ENCODE results near the gene DCAF7.

The DCAF7 gene

GRCh38 chr17:63525190-63525946 is 24.9 kb upstream of the DCAF7 start:
- no peak for DNase-seq

GRCh38 chr17:63526861-63527260 is 23.4 kb upstream of the DCAF7 start:
- no peak for DNase-seq

GRCh38 chr17:63528183-63528582 is 22.1 kb upstream of the DCAF7 start:
- no peak for DNase-seq

- no peak for DNase-seq
These were observed 20.3 kb upstream of the DCAF7 start for GRCh38 chr17:63529711-63530556.

- no peak for DNase-seq
These were observed 19.7 kb upstream of the DCAF7 start for GRCh38 chr17:63530557-63531021.

GRCh38 chr17:63531022-63531965 is 19.0 kb upstream of the DCAF7 start:
- no peak for DNase-seq

- DNase-seq: no peak
These were observed 16.7 kb upstream of the DCAF7 start for GRCh38 chr17:63533433-63534077.

- no peak for DNase-seq
These were observed 16.2 kb upstream of the DCAF7 start for GRCh38 chr17:63534078-63534570.

- DNase-seq: no peak
These were observed 15.3 kb upstream of the DCAF7 start for GRCh38 chr17:63534816-63535455.

GRCh38 chr17:63535640-63536039 is 14.6 kb upstream of the DCAF7 start:
- no peak for DNase-seq

- no peak for DNase-seq
These were observed 13.3 kb upstream of the DCAF7 start for GRCh38 chr17:63537001-63537400.

GRCh38 chr17:63537991-63538692 is 12.1 kb upstream of the DCAF7 start:
- no peak for DNase-seq

- DNase-seq: no peak
These were observed 11.3 kb upstream of the DCAF7 start for GRCh38 chr17:63538693-63539595.

- DNase-seq: no peak
These were observed 9.7 kb upstream of the DCAF7 start for GRCh38 chr17:63540590-63540989.

- DNase-seq: no peak
These were observed 8.1 kb upstream of the DCAF7 start for GRCh38 chr17:63542218-63542545.

GRCh38 chr17:63542942-63543821 is 7.1 kb upstream of the DCAF7 start:
- no peak for DNase-seq

- DNase-seq: no peak
These were observed 6.4 kb upstream of the DCAF7 start for GRCh38 chr17:63543822-63544420.

- DNase-seq: no peak
These were observed 5.6 kb upstream of the DCAF7 start for GRCh38 chr17:63544467-63545301.

All from stimulated activated naive CD4-positive, alpha-beta T cell (primary cell).